Measurements from ENCODE around the gene CASP10.

DNA sequence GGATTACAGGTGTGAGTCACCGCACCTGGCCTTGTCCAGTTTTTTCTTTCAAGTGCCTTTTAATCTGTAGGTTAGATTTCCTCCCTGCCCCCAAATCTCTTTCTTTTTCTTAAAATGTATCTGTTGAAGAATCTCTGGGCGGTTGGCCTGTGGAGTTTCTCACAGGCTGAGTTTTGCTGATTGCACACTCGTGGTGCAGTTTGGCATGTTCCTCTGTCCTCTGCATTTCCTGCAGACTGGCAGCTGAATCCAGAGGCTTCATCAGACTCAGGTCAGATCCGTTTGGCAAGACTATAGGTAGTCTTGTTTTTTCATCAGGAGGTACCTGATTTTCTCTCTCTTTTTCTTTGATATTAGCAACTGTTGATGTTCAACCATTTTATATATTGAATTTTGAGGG, 5.5 kb downstream of the CASP10 start:
- TF ChIP-seq CTCF (IDR thresholded peaks at IDR 0.05): no peak
- TF ChIP-seq EZH2 (IDR thresholded peaks at IDR 0.05; ENCODE audit: borderline replicate concordance, insufficient read depth, low read depth, low read length, poor library complexity, severe bottlenecking): no peak
